ENCODE data around the gene CFAP92.
"Not testable (repeated sequence)": the region's sequence is repeated elsewhere in the genome, so short reads cannot be mapped to it uniquely, and the experiment has no call there.

The CFAP92 gene

DNA sequence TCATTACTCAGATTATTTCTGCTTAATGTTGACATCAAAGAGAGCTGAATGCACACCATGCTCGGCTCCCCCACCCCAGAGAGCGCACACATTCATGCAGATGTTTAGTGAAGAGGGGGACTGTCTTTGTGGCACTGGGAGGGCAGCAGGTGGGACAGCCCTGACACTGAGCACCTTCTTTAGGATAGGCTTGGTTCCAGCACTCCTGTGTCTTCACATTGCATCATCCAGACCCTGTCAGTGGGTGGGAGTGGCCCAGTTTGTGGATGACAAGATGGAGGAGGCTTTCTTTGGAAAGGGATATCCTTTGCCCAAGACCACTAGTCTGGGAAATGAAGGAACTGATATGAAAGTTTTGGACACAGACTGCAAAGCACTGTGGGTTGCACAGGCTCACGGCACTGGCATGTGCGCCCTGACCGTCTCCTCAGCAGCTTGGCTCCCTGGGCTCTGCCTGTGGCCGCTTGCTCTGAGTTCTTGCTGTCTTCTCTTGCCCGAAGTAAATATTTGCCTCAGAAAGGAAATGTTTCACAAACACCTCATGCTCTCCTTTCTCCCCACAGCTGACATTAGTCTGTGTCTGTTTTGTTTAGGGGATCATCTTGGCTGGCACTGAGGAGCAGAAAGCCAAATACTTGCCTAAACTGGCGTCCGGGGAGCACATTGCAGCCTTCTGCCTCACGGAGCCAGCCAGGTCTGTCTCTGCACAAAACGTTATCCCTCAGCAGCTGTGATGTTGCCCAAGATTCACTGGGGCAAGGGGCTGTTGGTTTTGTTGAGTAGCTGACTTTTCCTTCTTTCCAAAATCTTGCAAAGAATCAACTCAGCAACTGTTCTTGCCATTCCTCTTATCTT, 97.8 kb downstream of the CFAP92 start:
- no peak for DNase-seq

DNA sequence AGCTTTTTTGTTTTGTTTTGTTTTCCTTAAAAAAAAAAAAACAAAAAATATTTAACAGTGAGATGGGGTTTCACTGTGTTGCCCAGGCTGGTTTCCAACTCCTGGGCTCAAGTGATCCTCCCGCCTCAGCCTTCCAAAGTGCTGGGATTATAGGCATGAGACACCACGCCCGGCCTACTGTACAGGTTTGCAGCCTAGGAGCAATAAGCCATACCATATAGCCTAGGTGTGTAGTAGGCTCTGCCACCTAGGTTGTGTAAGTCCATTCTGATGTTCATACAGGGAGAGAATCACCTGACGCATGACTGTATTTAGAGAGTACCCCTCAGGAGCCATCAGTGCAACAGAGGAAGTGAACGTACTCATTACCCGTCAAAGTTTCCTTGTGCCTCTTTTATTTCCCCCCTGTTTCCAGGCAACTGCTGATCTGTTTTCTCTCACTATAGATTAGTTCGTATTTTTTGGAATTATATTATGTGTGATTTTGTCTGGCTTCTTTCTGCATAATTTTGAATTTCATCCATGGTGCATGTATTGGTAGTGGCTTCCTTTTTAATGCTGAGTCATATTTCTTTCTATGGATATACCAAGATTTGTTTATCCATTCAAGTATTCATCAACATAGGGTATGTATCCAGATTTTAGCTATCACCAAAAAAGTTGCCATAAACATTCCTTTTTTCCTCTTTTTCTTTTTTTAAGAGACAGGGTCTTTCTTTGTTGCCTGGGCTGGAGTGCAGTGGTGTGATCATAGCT, 104.6 kb downstream of the CFAP92 start:
- no peak for DNase-seq

- no peak for DNase-seq
Observed at GRCh38 chr3:128884992-128885391, 108.9 kb downstream of the CFAP92 start.

- DNase-seq: no peak
Observed at GRCh38 chr3:128882719-128883118, 111.2 kb downstream of the CFAP92 start.

GRCh38 chr3:128881576-128881975, 112.3 kb downstream of the CFAP92 start:
- no peak for DNase-seq

- not testable (repeated sequence) for DNase-seq
Observed at GRCh38 chr3:128880455-128880854, 113.4 kb downstream of the CFAP92 start.

GRCh38 chr3:128879991-128880390, 113.9 kb downstream of the CFAP92 start:
- no peak for DNase-seq

DNA sequence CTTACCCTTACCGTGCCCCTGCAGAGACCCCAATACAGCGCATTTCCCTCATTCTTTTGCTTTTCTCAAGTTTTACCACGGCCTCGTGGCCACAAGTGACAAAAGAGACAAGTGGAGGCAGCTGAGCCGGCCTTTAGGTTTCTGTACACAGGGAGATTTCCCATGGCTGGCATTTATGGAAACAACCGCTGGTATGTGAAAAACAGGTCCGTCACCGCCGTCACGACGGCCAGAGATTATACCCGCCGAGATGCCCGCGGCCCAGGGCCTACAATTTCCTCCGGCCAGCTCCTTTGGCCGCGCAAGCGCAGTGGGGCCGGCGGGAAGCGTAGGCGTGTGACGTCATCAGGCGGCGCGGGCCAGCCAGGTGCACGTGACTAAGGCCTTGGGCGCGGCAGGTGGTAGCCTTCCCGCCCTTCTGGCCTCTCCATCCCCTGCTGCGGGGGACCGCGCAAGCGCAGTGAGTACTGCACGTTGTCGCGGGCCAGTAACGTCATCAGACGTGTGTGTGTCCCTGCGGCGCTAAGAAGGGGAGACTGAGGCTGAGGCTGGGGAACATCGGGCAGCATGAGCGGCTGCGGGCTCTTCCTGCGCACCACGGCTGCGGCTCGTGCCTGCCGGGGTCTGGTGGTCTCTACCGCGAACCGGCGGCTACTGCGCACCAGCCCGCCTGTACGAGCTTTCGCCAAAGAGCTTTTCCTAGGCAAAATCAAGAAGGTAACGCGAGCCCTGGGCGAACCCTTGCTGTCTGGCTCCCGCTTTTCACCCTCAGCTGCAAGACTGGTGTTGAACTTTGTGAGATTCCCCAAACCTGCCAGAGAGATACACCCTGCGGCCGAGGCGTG, 114.5 kb downstream of the CFAP92 start, which contains the start of gene ACAD9:
Gene ACAD9, plus strand, starts transcription at position 496 of the 845 bp plus-strand sequence. Its CDS starts 72 bp downstream, at position 568.
- DNase-seq: peak; percentile 98

DNA sequence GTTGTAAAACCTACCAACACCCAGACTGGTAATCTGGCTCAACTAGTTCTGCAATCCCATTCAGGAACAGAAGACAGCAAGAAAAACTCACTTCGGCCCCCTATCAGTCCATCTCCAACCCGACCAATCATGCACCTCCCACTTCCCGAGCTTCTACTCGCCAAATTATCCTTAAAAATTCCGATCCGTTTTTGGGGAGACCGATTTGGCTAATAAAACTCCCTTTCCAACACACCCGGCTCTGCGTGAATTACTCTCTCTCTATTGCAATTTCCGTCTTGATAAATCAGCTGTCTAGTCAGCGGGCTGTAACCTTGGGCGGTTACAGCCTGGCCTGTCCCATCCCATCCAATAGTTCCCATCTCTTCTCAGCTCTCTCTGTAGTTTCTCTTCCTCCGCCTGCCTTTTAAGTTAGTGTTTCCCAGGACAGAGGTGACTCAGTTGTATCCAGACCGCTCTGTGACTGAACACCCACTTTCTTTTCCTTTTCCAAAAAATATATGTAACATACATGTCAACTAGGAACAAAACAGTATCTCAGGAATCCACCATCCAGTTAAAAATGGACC, 115.2 kb downstream of the CFAP92 start:
- DNase-seq: peak; percentile 95

DNA sequence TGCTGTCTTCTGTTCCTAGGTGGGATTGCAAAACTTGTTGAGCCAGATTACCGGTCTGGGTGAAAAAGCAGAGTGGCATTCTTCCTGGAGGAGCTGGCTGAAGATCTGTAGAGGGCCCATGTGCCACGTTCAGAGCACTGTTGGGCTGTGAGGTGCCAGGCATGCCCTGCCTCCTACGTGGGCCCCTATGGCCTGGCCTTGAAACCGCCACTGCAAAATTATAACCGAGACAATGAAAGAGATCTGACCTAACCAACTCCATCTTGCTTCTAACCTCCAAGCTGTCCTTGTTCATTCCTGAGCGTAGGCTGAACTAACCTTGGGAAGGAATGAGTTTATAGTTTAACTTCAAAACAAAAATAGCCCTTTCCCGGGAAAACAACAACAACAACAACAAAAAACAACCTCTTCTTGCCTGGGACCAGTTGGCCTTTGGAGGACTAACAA, 115.8 kb downstream of the CFAP92 start:
- no peak for DNase-seq

DNA sequence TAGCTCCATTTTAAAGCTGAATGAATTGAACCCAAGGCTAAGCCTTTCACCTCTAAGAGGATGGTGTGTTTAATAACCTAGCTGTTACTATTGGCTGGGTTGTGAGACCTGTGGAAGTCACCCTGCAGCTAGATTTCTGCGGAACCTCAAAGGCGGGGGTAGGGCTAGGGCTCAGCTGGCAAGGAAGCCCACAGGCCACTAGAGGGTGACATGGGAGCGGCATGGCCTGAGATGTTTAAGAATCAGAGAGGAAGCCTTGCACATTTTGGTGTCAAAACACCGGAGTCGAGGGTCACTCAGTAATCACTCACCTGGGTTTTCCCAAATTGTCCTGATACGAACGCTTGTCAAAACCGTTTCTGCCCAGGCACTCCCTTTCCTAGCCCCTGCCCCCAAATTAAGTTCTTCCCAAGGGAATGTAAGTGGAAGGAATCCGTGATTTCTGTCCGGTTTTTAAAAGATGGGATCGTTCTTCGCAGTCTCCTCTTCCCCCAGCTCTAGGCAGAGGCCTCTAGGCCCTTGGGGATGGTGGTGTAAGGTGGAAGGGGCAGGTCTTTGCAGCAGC, 118.2 kb downstream of the CFAP92 start:
- peak; percentile 67 for DNase-seq

- DNase-seq: no peak
Observed at GRCh38 chr3:128874481-128875180, 119.2 kb downstream of the CFAP92 start.

- DNase-seq: no peak
Observed at GRCh38 chr3:128873244-128874022, 120.4 kb downstream of the CFAP92 start.

DNA sequence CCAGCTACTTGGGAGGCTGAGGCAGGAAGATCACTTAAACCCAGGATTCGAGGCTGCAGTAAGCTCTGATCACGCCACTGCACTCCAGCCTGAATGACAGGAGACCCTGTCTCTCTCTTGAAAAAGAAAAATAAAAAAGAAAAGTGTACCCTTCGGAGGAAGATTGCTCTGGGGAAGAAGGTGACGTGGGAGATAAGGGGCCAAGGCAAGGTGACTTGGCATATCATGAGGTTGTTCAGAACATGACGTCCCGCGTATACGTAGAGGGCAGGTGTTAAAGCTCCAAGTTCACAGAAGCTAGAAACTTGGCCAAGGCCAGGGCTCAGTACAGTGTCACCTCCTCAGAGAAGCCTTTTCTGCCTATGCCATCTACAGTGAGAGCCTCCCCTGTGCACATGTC, 121.1 kb downstream of the CFAP92 start:
- no peak for DNase-seq

GRCh38 chr3:128872282-128872681, 121.6 kb downstream of the CFAP92 start:
- DNase-seq: no peak

DNA sequence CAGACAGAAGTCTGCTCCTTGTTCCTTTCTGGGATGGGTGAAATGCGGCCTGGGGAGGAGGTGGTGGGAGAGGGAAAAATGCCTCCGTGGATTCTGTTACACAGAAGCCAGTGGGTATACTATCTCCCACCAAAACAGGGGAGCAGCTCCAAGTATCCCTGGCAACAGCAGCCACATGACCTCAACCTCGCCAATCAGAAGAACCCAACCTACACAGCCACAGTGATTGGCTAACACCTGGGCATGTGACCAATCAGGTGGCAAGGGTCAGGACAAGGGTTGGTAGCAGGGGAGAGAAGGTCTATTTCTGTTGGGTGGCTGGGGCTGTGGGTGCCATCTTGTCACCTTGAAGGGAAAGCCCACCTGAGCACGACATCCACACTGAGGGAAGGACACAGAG, 123.5 kb downstream of the CFAP92 start:
- DNase-seq: no peak

- peak; percentile 74 for DNase-seq
Observed at GRCh38 chr3:128867200-128868125, 126.4 kb downstream of the CFAP92 start.

DNA sequence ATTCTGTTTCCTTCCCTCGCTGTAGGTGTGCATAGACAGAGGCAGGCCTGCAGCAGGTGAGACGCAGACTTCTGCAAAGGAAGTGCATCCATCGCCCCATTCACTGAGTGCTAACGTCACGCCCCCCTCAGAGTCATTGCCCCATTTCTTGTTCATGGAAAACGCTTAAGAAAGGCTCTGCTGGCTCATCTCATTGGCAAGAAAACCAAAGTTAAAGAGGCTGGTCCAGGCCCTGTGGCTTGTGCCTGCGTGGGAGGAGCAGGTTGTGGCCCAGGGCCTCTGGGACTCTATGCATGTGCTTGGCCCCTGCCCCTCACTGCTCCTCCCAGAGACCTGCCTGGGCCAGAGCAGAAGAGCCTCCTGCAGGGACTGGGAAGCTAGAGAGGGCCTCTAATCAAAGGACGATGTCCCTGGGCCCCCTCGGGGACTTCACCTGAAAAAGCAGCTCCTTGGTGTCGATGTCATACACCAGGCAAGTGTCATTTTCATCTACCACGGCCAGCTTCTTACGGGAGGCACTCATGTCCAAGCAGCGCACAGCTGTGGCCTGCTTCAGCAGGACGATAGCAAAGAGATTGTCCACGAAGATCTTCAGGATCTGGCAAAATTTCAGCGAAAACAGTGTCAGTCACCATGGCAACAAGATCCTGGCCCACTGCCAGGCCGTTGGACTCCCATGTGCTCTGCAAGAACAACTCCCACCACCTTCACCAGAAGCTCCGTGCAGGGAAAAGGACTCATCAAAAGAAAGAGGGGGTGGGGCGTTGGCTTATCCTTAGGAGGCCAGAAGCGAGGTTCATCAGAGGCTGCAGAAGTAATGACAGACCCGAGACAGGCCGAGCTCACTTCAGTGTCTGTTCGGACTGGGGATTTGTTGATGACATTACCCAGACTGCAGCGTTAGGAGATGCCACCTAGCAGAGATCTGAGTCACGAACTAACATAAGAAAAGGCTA, 128.7 kb downstream of the CFAP92 start:
- peak; percentile 71 for DNase-seq

All from inflammatory macrophage treated with lipopolysaccharide for 4 hours (primary cell).